ENCODE results near the gene ANKRD1. TPM values are rescaled to one million over a fixed set of nuclear protein-coding genes. Genes with fewer than 3 reads are reported as not detected.

Gene ANKRD1
- total RNA-seq, 1 experiment from 2014 or later: not detected

DNA sequence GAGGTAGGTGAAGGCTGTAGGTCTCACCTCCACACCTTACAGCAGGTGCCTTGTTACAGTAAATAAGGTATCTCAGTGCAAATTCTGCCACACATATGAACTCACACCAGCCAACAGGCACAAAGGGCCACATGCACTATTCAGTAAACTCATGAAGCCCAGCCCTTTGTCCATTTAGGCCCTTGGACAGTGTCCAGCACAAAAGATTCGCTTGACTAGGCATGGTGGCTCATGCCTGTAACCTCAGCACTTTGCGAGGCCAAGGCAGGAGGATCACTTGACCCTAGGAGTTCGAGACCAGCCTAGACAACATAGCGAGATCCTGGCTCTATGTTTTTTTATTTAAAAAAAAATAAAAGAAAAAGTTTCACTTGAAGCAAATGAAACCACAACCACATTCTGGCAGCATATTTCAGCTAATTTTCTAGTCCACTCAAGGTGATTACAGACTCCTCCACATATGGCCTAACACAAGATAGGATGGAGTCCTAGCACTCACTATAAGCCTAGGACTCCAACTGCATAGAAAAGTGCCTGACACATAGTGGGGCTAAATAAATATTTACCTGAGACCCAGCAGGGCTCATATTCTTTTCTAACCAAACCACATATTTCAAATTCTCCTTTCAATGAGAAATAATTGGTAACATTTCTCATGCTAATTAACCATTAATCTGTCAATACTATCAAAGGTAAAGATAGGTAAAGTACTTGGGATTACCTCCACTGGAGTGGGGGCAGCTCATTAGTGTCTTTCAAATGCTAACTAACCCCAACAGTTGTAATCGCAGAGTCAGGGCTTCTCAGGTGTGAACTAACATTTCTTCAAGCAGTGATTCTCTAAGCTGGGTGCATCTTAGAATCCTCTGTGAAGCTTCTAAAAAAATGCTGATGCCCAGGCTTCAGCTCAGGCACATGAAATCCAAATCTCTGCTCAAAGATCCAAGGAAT, 4.5 kb upstream of the ANKRD1 start:
- POLR2A ChIA-PET: no interaction called here
- no peak for DNase-seq (ENCODE audit: low read depth, low spot score)
- intact Hi-C loops (cut with micrococcal nuclease): no loop called here
- Histone ChIP-seq H3K9me3 (ENCODE audit: control insufficient read depth in 1 of 2, insufficient read depth in 1 of 2, low read depth in 1 of 2, low read length in 2 of 2) (no peaks in the 10 kb centered on the region), H3K4me3 (replicated peaks in 1 of 2; ENCODE audit: low read depth in 1 of 2, low read length in 2 of 2) (no peak overlapping the region), H3K4me2 (ENCODE audit: low read length) (no peak overlapping the region), H3K27me3 (ENCODE audit: insufficient read depth, low read length) (no peaks in the 10 kb centered on the region), H2AFZ (ENCODE audit: low read depth, low read length, poor library complexity, severe bottlenecking) (no peak overlapping the region), H3K27ac (ENCODE audit: low read depth, low read length) (no peak overlapping the region), H4K20me1 (ENCODE audit: insufficient read depth) (no peaks in the 10 kb centered on the region), H3K4me1 (ENCODE audit: control insufficient read depth in 1 of 2, insufficient read depth in 2 of 2, low read length in 2 of 2) (peaks cover 17 to 22% of the 10 kb centered on the region in 2 experiments), H3K9ac (ENCODE audit: low read length) (no peak overlapping the region), H3K79me2 (ENCODE audit: insufficient read depth, low read length) (no peaks in the 10 kb centered on the region), H3K36me3 (ENCODE audit: control insufficient read depth in 1 of 2, insufficient read depth in 2 of 2, low read length in 2 of 2) (no peaks in the 10 kb centered on the region), H3K9me2 (ENCODE audit: insufficient read depth) (no peaks in the 10 kb centered on the region)
- CTCF ChIA-PET: no interaction called here
- no peak for TF ChIP-seq EZH2 (IDR thresholded peaks at IDR 0.05)
- no peak for TF ChIP-seq TCF7L2 (IDR thresholded peaks at IDR 0.05; ENCODE audit: borderline replicate concordance, extremely low read depth, insufficient read depth, insufficient read length)
- TF ChIP-seq SP1 (IDR thresholded peaks at IDR 0.05; ENCODE audit: low read depth): no peak
- TF ChIP-seq, protein P1, sequence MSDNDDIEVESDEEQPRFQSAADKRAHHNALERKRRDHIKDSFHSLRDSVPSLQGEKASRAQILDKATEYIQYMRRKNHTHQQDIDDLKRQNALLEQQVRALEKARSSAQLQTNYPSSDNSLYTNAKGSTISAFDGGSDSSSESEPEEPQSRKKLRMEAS (IDR thresholded peaks at IDR 0.05): no peak
- no peak for TF ChIP-seq EZH2phosphoT487 (IDR thresholded peaks at IDR 0.05; ENCODE audit: borderline replicate concordance)
- TF ChIP-seq JUND (IDR thresholded peaks at IDR 0.05): no peak
- TF ChIP-seq, protein P2, sequence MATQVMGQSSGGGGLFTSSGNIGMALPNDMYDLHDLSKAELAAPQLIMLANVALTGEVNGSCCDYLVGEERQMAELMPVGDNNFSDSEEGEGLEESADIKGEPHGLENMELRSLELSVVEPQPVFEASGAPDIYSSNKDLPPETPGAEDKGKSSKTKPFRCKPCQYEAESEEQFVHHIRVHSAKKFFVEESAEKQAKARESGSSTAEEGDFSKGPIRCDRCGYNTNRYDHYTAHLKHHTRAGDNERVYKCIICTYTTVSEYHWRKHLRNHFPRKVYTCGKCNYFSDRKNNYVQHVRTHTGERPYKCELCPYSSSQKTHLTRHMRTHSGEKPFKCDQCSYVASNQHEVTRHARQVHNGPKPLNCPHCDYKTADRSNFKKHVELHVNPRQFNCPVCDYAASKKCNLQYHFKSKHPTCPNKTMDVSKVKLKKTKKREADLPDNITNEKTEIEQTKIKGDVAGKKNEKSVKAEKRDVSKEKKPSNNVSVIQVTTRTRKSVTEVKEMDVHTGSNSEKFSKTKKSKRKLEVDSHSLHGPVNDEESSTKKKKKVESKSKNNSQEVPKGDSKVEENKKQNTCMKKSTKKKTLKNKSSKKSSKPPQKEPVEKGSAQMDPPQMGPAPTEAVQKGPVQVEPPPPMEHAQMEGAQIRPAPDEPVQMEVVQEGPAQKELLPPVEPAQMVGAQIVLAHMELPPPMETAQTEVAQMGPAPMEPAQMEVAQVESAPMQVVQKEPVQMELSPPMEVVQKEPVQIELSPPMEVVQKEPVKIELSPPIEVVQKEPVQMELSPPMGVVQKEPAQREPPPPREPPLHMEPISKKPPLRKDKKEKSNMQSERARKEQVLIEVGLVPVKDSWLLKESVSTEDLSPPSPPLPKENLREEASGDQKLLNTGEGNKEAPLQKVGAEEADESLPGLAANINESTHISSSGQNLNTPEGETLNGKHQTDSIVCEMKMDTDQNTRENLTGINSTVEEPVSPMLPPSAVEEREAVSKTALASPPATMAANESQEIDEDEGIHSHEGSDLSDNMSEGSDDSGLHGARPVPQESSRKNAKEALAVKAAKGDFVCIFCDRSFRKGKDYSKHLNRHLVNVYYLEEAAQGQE (IDR thresholded peaks at IDR 0.05; ENCODE audit: low read depth): no peak
- no peak for TF ChIP-seq ELF1 (IDR thresholded peaks at IDR 0.05; ENCODE audit: borderline replicate concordance, low read depth)
- TF ChIP-seq POLR2AphosphoS5 (IDR thresholded peaks at IDR 0.05; ENCODE audit: low read depth, low read length): no peak
- no peak for TF ChIP-seq CEBPB (IDR thresholded peaks at IDR 0.05; ENCODE audit: low read depth)
- no peak for TF ChIP-seq YY1 (IDR thresholded peaks at IDR 0.05; ENCODE audit: extremely low read depth, insufficient replicate concordance, low read depth, low read length)
- no peak for TF ChIP-seq EGR1 (IDR thresholded peaks at IDR 0.05; ENCODE audit: low read depth)
- TF ChIP-seq SRF (IDR thresholded peaks at IDR 0.05; ENCODE audit: low read depth): no peak
- TF ChIP-seq RAD21 (IDR thresholded peaks at IDR 0.05; ENCODE audit: low read depth): no peak
- no peak for TF ChIP-seq POLR2A (IDR thresholded peaks at IDR 0.05; ENCODE audit: borderline replicate concordance, extremely low read depth, insufficient read depth, insufficient read length)
- no peak for TF ChIP-seq ZNF274 (IDR thresholded peaks at IDR 0.05; ENCODE audit: low read depth, low read length)
- TF ChIP-seq, protein P3, sequence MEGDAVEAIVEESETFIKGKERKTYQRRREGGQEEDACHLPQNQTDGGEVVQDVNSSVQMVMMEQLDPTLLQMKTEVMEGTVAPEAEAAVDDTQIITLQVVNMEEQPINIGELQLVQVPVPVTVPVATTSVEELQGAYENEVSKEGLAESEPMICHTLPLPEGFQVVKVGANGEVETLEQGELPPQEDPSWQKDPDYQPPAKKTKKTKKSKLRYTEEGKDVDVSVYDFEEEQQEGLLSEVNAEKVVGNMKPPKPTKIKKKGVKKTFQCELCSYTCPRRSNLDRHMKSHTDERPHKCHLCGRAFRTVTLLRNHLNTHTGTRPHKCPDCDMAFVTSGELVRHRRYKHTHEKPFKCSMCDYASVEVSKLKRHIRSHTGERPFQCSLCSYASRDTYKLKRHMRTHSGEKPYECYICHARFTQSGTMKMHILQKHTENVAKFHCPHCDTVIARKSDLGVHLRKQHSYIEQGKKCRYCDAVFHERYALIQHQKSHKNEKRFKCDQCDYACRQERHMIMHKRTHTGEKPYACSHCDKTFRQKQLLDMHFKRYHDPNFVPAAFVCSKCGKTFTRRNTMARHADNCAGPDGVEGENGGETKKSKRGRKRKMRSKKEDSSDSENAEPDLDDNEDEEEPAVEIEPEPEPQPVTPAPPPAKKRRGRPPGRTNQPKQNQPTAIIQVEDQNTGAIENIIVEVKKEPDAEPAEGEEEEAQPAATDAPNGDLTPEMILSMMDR (IDR thresholded peaks at IDR 0.05 in 2 of 3, conservative IDR thresholded peaks at IDR 0.05 in 1 of 3; ENCODE audit: borderline replicate concordance in 1 of 3, insufficient read depth in 1 of 3, low read depth in 2 of 3, low read length in 2 of 3): no peak
- TF ChIP-seq, protein P4, sequence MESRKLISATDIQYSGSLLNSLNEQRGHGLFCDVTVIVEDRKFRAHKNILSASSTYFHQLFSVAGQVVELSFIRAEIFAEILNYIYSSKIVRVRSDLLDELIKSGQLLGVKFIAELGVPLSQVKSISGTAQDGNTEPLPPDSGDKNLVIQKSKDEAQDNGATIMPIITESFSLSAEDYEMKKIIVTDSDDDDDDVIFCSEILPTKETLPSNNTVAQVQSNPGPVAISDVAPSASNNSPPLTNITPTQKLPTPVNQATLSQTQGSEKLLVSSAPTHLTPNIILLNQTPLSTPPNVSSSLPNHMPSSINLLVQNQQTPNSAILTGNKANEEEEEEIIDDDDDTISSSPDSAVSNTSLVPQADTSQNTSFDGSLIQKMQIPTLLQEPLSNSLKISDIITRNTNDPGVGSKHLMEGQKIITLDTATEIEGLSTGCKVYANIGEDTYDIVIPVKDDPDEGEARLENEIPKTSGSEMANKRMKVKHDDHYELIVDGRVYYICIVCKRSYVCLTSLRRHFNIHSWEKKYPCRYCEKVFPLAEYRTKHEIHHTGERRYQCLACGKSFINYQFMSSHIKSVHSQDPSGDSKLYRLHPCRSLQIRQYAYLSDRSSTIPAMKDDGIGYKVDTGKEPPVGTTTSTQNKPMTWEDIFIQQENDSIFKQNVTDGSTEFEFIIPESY (IDR thresholded peaks at IDR 0.05; ENCODE audit: extremely low read depth, insufficient replicate concordance, low read length): no peak
- no peak for TF ChIP-seq FOSL1 (IDR thresholded peaks at IDR 0.05; ENCODE audit: low read depth)
- no peak for TF ChIP-seq SIN3A (IDR thresholded peaks at IDR 0.05; ENCODE audit: low read depth)
- ATAC-seq: no peak
- no TSS peak for BruUV-seq (replicated peaks)
- RAD21 ChIA-PET (ENCODE audit: low non-redundant PET in 1 of 2, low total read pairs in 2 of 2, uncharacterized antibody in 2 of 2, unreplicated experiment in 2 of 2): no interaction called here
